GM18520 (cell line): ENCODE results near the gene EFHD2.
"Not testable (repeated sequence)": the region's sequence is repeated elsewhere in the genome, so short reads cannot be mapped to it uniquely, and the experiment has no call there.

Experiments used
- ATAC-seq: cut with Tn5 transposase; IDR thresholded peaks from one replicate; pipeline ENCODE4 v1.9.1; 2021; ENCODE audit not compliant: unreplicated experiment

Gene EFHD2

DNA sequence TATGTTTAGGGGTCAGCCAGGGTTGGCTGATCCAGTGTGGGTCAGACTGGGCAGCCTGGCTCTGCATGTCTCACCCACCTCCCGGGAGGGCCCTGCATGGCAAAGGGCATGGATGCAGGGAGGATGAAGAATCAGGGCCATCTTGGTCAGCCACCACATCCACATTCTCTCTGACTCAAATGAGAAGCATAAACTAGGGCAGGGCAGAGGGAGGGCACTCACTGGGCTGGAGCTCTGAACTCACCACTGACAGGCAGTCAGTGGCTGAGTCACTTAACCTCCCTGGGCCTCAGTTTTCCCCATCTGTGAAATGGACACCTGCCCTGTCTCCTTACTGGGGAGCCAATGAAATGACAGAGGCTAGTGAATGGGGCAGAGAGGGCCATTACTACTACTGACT, 42.5 kb downstream of the EFHD2 start:
- no peak for ATAC-seq

DNA sequence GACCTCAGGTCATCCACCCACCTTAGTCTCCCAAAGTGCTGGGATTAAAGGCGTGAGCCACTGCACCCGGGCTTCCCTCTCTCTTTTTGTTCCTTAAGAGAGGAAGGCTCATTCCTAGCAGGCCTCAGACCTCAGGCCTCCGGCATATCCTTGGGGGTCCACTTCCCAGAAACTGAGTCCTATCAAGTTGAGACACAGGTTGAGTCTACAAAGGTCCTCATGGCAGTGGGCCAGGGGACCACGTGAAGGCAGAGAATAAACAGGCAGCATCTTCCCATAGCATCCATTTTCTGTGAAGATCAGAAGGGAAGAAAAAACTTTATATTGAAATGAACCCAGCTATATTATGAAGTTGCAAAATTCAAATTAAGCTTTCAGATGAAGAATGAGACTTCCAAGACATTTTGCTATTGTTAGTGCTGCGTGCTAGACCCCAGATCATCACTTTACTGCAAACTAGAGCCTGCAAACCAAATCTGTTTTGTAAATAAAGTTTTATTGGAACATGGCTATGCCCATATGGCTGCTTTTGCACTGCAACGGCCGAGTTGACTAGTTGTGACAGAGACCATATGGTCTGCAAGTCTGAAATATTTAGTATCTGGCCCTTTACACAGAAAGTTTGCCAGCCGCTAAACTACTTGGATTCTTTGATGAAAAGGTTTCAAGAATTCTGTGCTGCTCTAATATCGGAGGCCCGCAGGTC, 43.3 kb downstream of the EFHD2 start:
- no peak for ATAC-seq

GRCh38 chr1:15453734-15454133, 44.0 kb downstream of the EFHD2 start:
- ATAC-seq: no peak

DNA sequence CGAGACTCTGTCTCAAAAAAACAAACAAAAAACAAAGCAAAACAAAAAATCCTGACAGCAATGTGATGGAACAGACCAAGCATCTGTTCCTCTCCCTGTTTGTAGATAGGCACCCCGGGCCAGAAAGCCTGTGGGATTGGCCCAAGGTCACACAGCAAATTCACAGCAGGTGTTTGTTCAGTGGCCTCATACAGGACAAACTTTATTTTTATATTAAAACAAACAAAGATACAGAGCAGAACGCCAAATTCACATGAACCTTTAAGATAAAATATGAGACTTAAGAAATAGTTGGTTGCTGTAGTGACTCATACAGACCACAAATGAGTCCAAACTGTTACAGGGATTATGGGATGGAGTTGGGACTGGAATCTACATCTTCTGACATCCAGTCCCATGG, 44.6 kb downstream of the EFHD2 start:
- ATAC-seq: no peak

DNA sequence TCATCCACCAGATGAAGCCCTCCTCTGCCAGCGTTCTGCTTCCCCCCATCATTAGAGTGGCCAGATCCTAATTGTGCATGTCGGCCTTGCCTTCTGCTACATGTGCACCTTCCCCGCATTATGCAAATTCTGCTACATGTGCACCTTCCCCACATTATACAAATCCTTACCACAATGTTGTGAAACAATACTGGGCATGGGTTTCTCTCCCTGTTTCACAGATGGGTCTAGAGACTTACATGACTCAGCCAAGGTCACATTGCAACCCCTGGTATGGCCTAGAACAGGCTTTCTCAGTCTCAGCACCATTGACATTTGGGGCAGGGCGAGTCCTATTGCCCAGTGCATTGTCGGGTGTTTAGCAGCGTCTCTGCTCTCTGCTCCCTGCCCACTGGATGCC, 45.8 kb downstream of the EFHD2 start:
- ATAC-seq: no peak

GRCh38 chr1:15456313-15456954, 46.7 kb downstream of the EFHD2 start, which contains the start of gene CELA2A:
Gene CELA2A (plus strand): TSS chr1:15456732. CDS start chr1:15456754, 22 bp downstream.
- ATAC-seq: no peak

DNA sequence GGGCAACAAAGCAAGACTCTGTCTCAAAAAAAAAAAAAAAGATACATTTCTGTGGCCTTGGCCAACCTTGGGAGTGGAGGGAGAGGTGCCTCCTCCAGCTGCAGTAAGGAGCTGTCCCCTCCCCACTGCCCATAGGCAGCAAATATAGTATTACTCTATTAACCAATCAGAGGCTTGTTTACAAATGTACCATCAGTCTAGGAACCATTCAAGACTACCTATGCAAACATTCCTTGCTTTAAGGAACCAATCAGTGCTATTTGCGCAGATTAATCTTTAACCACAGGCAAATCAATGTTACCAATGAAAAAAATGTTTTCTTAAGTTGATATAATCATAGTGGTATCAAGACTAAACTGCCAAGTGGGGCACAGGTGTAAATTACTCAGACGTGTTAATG, 47.9 kb downstream of the EFHD2 start:
- no peak for ATAC-seq

DNA sequence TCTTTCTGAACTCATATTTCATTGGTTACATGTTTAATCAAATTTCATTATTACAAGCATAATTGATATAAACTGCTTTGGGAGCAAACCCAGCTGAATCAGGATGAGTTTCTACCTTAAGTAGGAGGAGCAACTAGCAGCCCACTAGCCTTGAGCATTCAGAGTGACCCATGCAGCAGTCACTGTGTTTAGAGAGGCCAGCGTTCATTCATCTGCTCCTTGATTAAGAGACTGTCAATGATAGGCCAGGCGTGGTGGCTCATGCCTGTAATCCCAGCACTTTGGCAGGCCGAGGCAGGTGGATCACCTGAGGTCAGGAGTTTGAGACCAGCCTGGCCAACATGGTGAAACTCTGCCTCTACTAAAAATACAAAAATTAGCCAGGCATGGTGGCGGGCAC, 48.7 kb downstream of the EFHD2 start:
- ATAC-seq: not testable (repeated sequence)

DNA sequence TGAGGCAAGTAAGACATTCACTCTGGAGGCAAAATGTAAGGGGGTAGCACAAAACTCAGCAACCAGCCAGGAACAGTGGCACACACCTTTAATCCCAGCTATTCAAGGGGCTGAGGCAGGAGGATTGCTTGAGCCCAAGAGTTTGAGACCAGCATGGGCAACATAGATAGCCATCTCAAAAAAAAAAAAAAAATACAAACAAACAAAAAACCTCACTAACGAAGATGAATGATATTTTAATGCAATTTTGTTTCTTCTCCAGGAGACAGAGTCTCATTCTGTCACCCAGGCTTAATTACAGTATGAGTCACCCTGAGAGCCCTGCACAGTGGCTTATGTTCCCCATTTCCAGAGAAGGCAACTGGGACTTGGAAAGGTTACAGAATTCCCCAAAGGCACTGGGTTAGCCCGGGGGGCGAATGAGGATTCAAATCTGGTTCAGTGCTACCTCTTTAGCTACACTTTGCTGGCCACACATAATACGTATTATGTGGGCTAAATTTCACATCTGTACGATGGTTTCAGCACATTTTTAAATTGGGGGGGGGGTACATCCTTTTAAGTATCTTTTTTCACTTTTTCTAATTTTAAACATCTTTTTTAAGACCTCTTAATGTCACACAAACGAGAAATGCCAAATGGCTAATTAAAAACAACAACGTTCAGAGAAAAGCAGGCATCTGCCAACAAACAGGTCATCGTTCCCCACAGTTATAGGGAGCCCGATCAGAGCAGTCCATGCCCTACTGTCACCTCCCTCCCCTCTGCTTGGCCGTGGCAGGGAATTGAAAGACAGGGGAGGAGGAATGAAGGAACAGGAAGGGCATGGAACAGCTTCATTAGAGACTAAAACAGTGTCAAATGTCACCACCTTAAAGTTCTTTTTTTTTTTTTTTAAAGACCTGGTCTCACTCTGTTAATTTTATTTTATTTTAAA, 50.4 kb downstream of the EFHD2 start:
- no peak for ATAC-seq

DNA sequence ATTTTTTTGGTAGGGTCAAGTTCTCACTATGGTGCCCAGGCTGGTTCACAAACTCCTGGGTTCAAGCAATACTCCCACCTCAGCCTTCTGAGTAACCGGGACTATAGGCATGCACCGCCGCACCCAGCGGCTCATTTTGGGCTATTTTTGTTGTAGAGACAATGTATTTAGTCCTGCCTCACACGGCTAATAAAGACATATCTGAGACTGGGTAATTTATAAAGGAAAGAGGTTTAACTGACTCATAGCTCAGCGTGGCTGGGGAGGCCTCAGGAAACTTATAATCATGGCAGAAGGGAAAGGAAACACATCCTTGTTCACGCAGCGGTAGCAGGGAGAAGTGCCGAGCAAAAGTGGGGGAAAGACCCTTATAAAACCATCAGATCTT, 51.0 kb downstream of the EFHD2 start:
- ATAC-seq: no peak

- ATAC-seq: not testable (repeated sequence)
Measured at GRCh38 chr1:15463064-15463800, 53.5 kb downstream of the EFHD2 start.

GRCh38 chr1:15463926-15464322, 54.2 kb downstream of the EFHD2 start:
- ATAC-seq: not testable (repeated sequence)

DNA sequence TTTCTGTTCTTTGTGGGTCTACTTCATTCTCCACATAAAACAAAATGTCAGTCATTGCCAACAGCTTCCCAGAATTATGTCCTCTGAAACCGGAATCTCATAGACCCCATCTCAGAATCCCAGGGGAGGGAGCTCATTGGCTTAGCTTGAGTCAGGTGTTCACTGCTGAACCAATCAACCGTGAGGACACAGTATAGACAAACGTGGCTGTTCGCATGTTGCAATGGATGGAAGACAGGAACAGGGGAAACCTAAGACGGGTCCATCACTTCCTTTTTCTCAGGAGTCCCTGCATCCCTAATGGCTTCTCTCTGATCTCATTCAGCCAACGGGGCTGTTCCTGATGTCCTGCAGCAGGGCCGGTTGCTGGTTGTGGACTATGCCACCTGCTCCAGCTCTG, 56.0 kb downstream of the EFHD2 start:
- ATAC-seq: no peak

DNA sequence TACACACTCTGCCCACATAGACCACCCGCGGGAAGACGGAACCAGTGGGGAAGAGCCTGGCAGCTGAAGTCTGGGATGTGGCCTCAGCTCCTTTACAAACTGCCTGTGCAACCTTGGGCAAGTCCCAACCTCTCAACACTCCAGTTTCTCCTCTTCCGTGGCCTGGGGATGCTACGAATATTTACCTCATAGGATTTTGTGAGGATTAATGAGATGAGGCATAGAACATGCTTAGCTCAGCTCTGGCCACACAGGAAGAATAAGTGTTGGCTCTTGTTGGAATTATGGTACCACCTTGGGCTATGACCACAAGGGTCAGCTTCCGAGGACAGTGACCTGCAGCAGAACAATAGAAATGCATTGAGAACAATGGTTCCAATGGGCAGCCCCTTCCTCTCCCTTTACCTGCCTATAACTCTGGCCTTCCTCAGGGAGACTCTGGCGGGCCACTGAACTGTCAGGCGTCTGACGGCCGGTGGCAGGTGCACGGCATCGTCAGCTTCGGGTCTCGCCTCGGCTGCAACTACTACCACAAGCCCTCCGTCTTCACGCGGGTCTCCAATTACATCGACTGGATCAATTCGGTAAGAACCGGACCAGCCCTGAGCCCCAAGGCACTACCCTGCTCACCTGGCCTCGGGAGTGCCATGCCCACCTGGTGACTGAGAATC, 57.4 kb downstream of the EFHD2 start:
- ATAC-seq: not testable (repeated sequence)

DNA sequence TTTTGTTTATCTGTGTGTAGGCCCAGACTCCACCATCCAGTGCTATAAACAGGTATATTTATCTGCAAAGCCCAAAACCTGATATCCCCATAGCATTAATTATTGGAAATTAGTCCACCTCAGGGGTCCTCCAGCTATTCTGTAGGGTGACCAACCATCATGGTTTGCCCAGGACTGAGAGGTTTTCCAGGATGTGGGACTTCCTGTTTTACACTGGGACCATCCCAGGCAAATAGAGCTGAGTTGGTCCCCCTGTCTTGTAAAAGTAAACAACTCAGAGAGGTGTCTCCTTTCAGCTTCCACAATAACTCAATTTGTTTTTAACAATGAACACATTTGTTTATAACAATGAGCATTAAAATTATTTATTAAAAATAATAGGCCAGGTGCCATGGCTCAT, 58.5 kb downstream of the EFHD2 start:
- ATAC-seq: no peak

GRCh38 chr1:15469361-15469760, 59.7 kb downstream of the EFHD2 start:
- ATAC-seq: no peak

- not testable (repeated sequence) for ATAC-seq
Measured at GRCh38 chr1:15469821-15470448, 60.2 kb downstream of the EFHD2 start.

- not testable (repeated sequence) for ATAC-seq
Measured at GRCh38 chr1:15471067-15471466, 61.4 kb downstream of the EFHD2 start.

- ATAC-seq: not testable (repeated sequence)
Measured at GRCh38 chr1:15471723-15472122, 62.0 kb downstream of the EFHD2 start.

DNA sequence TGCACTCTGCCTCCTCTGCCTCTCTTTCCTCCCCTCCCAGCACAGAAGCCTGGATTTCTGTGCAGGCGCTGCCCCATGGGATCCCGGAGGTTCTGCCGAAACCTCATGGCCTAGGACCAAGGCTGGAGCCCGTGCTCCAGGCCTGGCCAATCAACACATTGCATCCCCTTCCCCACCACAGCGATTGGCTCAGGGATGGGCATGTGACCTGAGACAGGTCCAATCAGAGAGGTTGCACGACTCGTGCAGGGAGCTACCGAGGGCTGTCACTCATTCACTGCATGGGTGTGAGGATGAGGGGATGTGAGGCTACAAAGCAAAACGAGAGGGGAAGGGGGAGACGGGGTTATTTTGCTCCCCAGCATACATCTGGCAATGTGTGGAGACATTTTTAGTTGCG, 62.9 kb downstream of the EFHD2 start:
- no peak for ATAC-seq
